GM12864 (cell line): Measurements from ENCODE around the gene ANKRD39.
A peak's percentile ranks its signal among the peaks of the same experiment; 100 is the strongest.

Experiments used
- DNase-seq: peaks from one replicate; pipeline ENCODE4 v3.0.0-alpha.2; 2011; ENCODE audit warnings: low read depth
- H3K4me3 ChIP-seq: 2 replicates; pipeline ENCODE4 v1.5.1; 2011; ENCODE audit warnings: mild to moderate bottlenecking, low read depth, low read length, control low read depth
- TF ChIP-seq, protein P1 (sequence below): IDR thresholded peaks from 2 replicates; pipeline ENCODE4 v1.5.1; 2011; ENCODE audit warnings: low read depth, mild to moderate bottlenecking, moderate library complexity, low read length, control low read depth, inconsistent platforms; ENCODE audit errors: missing control alignments

ANKRD39 gene

DNA sequence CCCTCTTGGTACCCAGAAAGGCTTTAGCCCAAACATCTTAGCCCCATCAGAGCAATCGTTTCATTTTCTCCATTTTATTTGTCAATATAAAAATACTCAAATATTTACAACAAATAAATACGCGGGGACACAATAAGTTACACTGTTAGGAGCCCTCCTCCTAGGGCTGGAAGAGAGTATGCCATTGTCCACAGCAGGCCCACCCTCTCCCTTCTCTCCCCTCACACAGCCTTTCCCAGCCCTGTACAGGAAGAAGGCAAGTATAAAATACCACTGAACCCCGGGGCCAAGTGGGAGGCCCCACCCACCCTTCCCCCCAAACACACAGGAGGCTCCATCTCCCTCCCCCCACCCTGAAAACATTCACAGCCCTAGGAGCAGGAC is 1.9 kb upstream of the ANKRD39 start:
- TF ChIP-seq, protein P1, sequence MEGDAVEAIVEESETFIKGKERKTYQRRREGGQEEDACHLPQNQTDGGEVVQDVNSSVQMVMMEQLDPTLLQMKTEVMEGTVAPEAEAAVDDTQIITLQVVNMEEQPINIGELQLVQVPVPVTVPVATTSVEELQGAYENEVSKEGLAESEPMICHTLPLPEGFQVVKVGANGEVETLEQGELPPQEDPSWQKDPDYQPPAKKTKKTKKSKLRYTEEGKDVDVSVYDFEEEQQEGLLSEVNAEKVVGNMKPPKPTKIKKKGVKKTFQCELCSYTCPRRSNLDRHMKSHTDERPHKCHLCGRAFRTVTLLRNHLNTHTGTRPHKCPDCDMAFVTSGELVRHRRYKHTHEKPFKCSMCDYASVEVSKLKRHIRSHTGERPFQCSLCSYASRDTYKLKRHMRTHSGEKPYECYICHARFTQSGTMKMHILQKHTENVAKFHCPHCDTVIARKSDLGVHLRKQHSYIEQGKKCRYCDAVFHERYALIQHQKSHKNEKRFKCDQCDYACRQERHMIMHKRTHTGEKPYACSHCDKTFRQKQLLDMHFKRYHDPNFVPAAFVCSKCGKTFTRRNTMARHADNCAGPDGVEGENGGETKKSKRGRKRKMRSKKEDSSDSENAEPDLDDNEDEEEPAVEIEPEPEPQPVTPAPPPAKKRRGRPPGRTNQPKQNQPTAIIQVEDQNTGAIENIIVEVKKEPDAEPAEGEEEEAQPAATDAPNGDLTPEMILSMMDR: no peak
- H3K4me3 ChIP-seq: no peak overlapping the region
- no peak for DNase-seq

DNA sequence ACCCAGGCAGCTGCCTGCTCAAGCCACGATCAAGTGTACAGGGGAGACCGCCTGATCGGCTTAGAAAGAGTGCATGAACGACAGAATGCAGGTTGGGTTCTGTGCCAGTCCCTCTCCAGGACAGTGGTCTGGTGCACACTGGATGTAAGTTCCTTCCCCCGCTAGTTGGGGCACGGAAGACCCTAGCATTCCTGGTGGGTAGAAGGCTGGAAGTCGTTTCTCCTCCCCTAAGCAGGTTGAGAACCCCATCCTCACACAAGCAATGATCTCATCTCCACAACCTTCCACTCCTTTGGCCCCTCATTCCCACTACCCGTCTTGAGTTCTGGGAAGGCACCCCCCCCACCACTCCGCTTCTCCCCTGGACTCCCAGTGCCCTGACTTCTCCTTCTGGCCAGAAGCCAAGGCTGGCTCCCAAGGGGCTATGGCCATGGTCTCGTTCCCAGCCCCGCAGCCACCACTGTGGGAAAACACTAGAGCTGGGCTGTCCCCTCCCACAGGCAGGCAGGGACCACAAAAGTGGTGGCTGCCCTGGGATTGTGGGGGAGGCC is 1.4 kb upstream of the ANKRD39 start:
- no peak for DNase-seq
- TF ChIP-seq, protein P1: no peak
- no peak overlapping the region for H3K4me3 ChIP-seq

GRCh38 chr2:96856776-96857666 is 795 bp downstream of the ANKRD39 start:
- peak overlapping the region; percentile 71 for H3K4me3 ChIP-seq
- no peak for DNase-seq
- TF ChIP-seq, protein P1: no peak

- TF ChIP-seq, protein P1: no peak
- no peak for DNase-seq
- no peak overlapping the region for H3K4me3 ChIP-seq
Observed at GRCh38 chr2:96853321-96853720, 4.5 kb downstream of the ANKRD39 start.

- no peak for DNase-seq
- TF ChIP-seq, protein P1: no peak
Observed at GRCh38 chr2:96852667-96853066, 5.1 kb downstream of the ANKRD39 start.

GRCh38 chr2:96848264-96848663 is 9.6 kb downstream of the ANKRD39 start:
- H3K4me3 ChIP-seq: no peak overlapping the region
- TF ChIP-seq, protein P1: no peak
- no peak for DNase-seq

More at GRCh38 chr2:96852667-96853066, 5.1 kb downstream of the ANKRD39 start:
- H3K4me3 ChIP-seq: no peak overlapping the region
